ENCODE measurements around the gene ARHGAP26. TPM values are rescaled to one million over a fixed set of nuclear protein-coding genes. Genes with fewer than 3 reads are reported as not detected.

Gene ARHGAP26
- polyA plus RNA-seq, 1 donor (not counting 4 experiments of a cell fraction or from before 2014, with no cell fraction given), result 3.9 TPM

DNA sequence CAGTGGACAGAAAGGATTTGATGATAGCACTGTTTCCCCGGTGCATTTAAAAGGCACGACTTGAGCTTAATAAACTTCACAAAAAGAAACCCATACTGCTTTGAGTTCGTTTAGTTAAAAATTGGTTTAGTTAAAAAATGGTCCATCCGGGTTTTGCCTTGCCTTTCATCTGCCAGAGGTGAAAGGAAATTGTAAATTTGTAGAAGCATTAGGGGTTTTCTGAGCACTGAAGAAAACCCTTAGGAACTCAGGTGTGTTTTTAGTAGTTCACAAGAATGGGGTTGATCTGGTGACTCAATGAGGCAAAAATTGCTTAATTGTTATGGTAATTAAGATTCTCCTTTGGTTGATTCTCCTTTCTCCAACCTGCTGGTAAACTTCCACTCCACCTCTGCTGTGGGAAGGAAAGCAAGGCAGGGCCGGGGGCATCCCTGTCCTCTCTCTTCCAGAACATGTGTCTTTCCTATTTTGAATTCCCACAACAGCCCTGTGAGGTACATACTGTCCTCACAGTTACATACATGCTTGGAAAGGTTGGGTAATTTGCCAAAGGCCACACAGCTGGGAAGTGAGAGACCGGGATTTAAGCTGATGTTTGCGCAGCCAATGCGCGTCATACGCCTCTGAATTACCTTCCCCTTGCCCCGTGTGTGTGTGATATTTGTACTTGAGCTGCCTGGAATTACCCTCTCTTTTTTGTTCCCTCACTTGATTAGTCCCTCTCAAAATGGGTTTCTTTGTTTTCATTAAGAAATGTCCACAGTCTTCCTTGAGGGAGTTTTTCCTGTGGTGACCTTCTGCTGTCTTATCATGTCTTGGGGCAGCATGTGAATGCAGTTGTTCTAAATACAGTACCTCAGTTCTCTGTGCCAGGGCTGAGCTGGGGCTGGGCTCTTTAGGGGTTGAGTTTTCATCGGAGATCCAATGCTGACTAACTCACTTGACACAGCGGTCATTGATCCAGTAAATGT is 94.4 kb downstream of the ARHGAP26 start:
- DNase-seq (ENCODE audit: low read depth, low spot score) (no peak), FAIRE-seq (no peak)
- H3K27me3 ChIP-seq (ENCODE audit: control insufficient read depth, extremely low read depth, insufficient read depth, low read length), result no peaks in the 10 kb centered on the region
- no peaks in the 10 kb centered on the region for H3K36me3 ChIP-seq (ENCODE audit: control insufficient read depth in 2 of 2, extremely low read depth in 1 of 2, insufficient read depth in 2 of 2, low read length in 2 of 2)
- no peak overlapping the region for H3K27ac ChIP-seq (ENCODE audit: control insufficient read depth, insufficient read depth, low read length)
- H3K9me1 ChIP-seq (ENCODE audit: control insufficient read depth, extremely low read depth, insufficient read depth, low read length), result peaks cover 2% of the 10 kb centered on the region
- H3K9me3 ChIP-seq (ENCODE audit: control insufficient read depth, low read depth, low read length), result no peaks in the 10 kb centered on the region
- H3K4me3 ChIP-seq (ENCODE audit: control insufficient read depth in 2 of 3, extremely low read depth in 1 of 3, insufficient read depth in 2 of 3, low read depth in 1 of 3, low read length in 3 of 3), result no peak overlapping the region
- dilution Hi-C loops (cut with MboI; ENCODE audit: extremely low pct_ligation_motif_present, low sequenced_read_pairs), result no loop called here
- no peaks in the 10 kb centered on the region for H4K20me1 ChIP-seq (ENCODE audit: control insufficient read depth, extremely low read depth, insufficient read depth, low read length)
- TF ChIP-seq, protein P1, sequence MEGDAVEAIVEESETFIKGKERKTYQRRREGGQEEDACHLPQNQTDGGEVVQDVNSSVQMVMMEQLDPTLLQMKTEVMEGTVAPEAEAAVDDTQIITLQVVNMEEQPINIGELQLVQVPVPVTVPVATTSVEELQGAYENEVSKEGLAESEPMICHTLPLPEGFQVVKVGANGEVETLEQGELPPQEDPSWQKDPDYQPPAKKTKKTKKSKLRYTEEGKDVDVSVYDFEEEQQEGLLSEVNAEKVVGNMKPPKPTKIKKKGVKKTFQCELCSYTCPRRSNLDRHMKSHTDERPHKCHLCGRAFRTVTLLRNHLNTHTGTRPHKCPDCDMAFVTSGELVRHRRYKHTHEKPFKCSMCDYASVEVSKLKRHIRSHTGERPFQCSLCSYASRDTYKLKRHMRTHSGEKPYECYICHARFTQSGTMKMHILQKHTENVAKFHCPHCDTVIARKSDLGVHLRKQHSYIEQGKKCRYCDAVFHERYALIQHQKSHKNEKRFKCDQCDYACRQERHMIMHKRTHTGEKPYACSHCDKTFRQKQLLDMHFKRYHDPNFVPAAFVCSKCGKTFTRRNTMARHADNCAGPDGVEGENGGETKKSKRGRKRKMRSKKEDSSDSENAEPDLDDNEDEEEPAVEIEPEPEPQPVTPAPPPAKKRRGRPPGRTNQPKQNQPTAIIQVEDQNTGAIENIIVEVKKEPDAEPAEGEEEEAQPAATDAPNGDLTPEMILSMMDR (optimal IDR thresholded peaks at IDR 0.05 in 1 of 3, IDR thresholded peaks at IDR 0.05 in 1 of 3, conservative IDR thresholded peaks at IDR 0.05 in 1 of 3; ENCODE audit: extremely low read depth in 1 of 3, insufficient read depth in 2 of 3, low read length in 3 of 3), result no peak
- no peak for TF ChIP-seq EZH2 (IDR thresholded peaks at IDR 0.05; ENCODE audit: low read length)
- no peak overlapping the region for H2AFZ ChIP-seq (ENCODE audit: control insufficient read depth, low read length)
- no peak overlapping the region for H3K9ac ChIP-seq (ENCODE audit: control insufficient read depth, extremely low read depth, insufficient read depth, low read length)
- H3K79me2 ChIP-seq (ENCODE audit: control insufficient read depth, insufficient read depth, low read length), result no peaks in the 10 kb centered on the region
- H3K4me2 ChIP-seq (ENCODE audit: control insufficient read depth, extremely low read depth, insufficient read depth, low read depth, low read length), result no peak overlapping the region
- peaks cover 5% of the 10 kb centered on the region for H3K4me1 ChIP-seq (ENCODE audit: control insufficient read depth, extremely low read depth, insufficient read depth, low read length)

DNA sequence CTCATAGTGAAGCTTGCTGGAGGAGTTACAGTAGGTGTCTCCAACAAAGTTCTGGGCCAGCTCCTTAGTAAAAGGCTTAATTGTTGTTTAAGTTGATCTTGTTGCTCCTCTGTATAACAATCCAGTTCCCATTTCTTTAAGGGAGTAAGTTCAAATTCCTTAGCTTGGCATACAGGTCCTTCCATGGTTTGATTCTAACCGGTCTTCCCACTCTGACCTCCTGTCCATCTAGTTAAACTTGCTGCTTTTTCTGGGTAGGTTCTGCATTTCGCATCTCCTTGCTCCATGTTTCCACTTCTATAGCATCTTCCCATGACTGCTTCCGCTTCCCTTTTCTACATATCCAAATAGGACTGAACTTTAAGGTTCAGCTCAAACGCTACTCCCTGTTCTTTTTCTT is 95.5 kb downstream of the ARHGAP26 start:
- dilution Hi-C loops (cut with MboI; ENCODE audit: extremely low pct_ligation_motif_present, low sequenced_read_pairs), result no loop called here
- TF ChIP-seq EZH2 (IDR thresholded peaks at IDR 0.05; ENCODE audit: low read length), result no peak
- TF ChIP-seq, protein P1 (optimal IDR thresholded peaks at IDR 0.05 in 1 of 3, IDR thresholded peaks at IDR 0.05 in 1 of 3, conservative IDR thresholded peaks at IDR 0.05 in 1 of 3; ENCODE audit: extremely low read depth in 1 of 3, insufficient read depth in 2 of 3, low read length in 3 of 3), result no peak
- Histone ChIP-seq H3K36me3 (ENCODE audit: control insufficient read depth in 2 of 2, extremely low read depth in 1 of 2, insufficient read depth in 2 of 2, low read length in 2 of 2) (no peaks in the 10 kb centered on the region), H3K27me3 (ENCODE audit: control insufficient read depth, extremely low read depth, insufficient read depth, low read length) (no peaks in the 10 kb centered on the region), H4K20me1 (ENCODE audit: control insufficient read depth, extremely low read depth, insufficient read depth, low read length) (no peaks in the 10 kb centered on the region), H3K9ac (ENCODE audit: control insufficient read depth, extremely low read depth, insufficient read depth, low read length) (no peak overlapping the region), H2AFZ (ENCODE audit: control insufficient read depth, low read length) (no peak overlapping the region), H3K4me2 (ENCODE audit: control insufficient read depth, extremely low read depth, insufficient read depth, low read depth, low read length) (no peak overlapping the region), H3K9me3 (ENCODE audit: control insufficient read depth, low read depth, low read length) (no peaks in the 10 kb centered on the region), H3K27ac (ENCODE audit: control insufficient read depth, insufficient read depth, low read length) (no peak overlapping the region), H3K9me1 (ENCODE audit: control insufficient read depth, extremely low read depth, insufficient read depth, low read length) (peaks cover 2% of the 10 kb centered on the region), H3K79me2 (ENCODE audit: control insufficient read depth, insufficient read depth, low read length) (no peaks in the 10 kb centered on the region), H3K4me1 (ENCODE audit: control insufficient read depth, extremely low read depth, insufficient read depth, low read length) (peaks cover 8% of the 10 kb centered on the region), H3K4me3 (ENCODE audit: control insufficient read depth in 2 of 3, extremely low read depth in 1 of 3, insufficient read depth in 2 of 3, low read depth in 1 of 3, low read length in 3 of 3) (no peak overlapping the region)
- FAIRE-seq (no peak), DNase-seq (ENCODE audit: low read depth, low spot score) (no peak)

Data from keratinocyte (primary cell).